ENCODE results near the gene KRTAP10-5.
"Not testable (repeated sequence)": the region's sequence is repeated elsewhere in the genome, so short reads cannot be mapped to it uniquely, and the experiment has no call there.

DNA sequence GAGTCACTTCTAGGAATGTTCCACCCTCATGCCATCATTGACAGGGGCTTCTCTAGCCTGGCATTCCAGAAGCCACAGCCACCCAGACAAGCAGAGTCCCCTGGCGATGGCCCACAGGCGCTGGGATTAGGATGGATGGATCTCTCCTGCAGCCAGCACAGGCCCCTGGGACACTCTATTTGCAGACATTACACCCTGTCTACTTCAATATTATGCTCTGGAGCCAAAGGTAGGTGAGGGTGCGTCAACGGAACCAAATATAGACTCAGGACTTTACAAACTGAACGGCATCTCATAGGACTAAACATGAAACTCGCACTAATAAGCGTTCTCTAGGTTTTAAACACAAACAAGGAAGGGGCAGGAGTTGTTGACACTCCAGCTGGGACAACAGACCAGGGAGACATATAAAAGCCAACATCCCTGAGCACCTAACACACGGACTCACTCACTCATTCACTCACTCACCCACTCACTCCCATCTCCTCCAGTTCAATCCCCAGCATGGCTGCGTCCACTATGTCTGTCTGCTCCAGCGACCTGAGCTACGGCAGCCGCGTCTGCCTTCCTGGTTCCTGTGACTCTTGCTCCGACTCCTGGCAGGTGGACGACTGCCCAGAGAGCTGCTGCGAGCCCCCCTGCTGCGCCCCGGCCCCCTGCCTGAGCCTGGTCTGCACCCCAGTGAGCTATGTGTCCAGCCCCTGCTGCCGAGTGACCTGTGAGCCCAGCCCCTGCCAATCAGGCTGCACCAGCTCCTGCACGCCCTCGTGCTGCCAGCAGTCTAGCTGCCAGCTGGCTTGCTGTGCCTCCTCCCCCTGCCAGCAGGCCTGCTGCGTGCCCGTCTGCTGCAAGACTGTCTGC lies 19.9 kb upstream of the KRTAP10-5 start, which contains the start of gene KRTAP10-7:
- TF ChIP-seq, protein P1, sequence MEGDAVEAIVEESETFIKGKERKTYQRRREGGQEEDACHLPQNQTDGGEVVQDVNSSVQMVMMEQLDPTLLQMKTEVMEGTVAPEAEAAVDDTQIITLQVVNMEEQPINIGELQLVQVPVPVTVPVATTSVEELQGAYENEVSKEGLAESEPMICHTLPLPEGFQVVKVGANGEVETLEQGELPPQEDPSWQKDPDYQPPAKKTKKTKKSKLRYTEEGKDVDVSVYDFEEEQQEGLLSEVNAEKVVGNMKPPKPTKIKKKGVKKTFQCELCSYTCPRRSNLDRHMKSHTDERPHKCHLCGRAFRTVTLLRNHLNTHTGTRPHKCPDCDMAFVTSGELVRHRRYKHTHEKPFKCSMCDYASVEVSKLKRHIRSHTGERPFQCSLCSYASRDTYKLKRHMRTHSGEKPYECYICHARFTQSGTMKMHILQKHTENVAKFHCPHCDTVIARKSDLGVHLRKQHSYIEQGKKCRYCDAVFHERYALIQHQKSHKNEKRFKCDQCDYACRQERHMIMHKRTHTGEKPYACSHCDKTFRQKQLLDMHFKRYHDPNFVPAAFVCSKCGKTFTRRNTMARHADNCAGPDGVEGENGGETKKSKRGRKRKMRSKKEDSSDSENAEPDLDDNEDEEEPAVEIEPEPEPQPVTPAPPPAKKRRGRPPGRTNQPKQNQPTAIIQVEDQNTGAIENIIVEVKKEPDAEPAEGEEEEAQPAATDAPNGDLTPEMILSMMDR (IDR thresholded peaks at IDR 0.05): not testable (repeated sequence)
- TF ChIP-seq POLR2A (IDR thresholded peaks at IDR 0.05): not testable (repeated sequence)

All from right lobe of liver (tissue), 4 donors.